Neutrophil (primary cell): ENCODE results near the gene CPS1.

ENCODE experiments used
- H3K27ac ChIP-seq: fragments of 200-600 bp; sonication (generic); 2 replicates; pipeline ENCODE4 v1.5.1; 2016; ENCODE audit warnings: mild to moderate bottlenecking, moderate library complexity
- H3K27me3 ChIP-seq: fragments of 200-600 bp; sonication (generic); 2 replicates; pipeline ENCODE4 v1.6.0; 2016; ENCODE audit warnings: mild to moderate bottlenecking
- H3K36me3 ChIP-seq: fragments of 200-600 bp; sonication (generic); 2 replicates; pipeline ENCODE4 v1.5.1; 2017
- H3K4me1 ChIP-seq, 2 experiments: fragments of 200-600 bp in 1 of 2; sonication (generic) in 1 of 2; 1 replicate in 1 of 2; 2 replicates in 1 of 2; pipeline versions ENCODE4 v1.5.1 to v1.6.1; 2013 to 2016; ENCODE audit warnings: low read depth in 1 of 2, low read length in 1 of 2, mild to moderate bottlenecking in 1 of 2, moderate library complexity in 1 of 2; ENCODE audit not compliant: control insufficient read depth in 1 of 2, insufficient read depth in 1 of 2
- H3K4me3 ChIP-seq, 2 experiments: fragments of 200-600 bp in 1 of 2; sonication (generic) in 1 of 2; 1 replicate in 1 of 2; 2 replicates in 1 of 2; pipeline ENCODE4 v1.5.1; 2013 to 2016; ENCODE audit warnings: low read depth in 1 of 2, low read length in 1 of 2, mild to moderate bottlenecking in 1 of 2, moderate library complexity in 1 of 2
- H3K9me3 ChIP-seq: fragments of 200-600 bp; sonication (generic); 2 replicates; pipeline ENCODE4 v1.5.1; 2016
- CTCF ChIP-seq: fragments of 200-600 bp; sonication (generic); IDR thresholded peaks from 2 replicates; pipeline ENCODE4 v1.5.1; 2016; ENCODE audit warnings: antibody characterized with exemption

Gene CPS1

GRCh38 chr2:210556329-210556980 is at the start of gene CPS1:
Gene CPS1 (plus strand): TSS chr2:210556599. CDS start chr2:210556734, 135 bp downstream.
- Histone ChIP-seq H3K36me3 (no peaks in the 10 kb centered on the region), H3K9me3 (no peaks in the 10 kb centered on the region), H3K4me3 (no peak within 1 kb of the TSS), H3K27me3 (no peaks in the 10 kb centered on the region), H3K27ac (no peak within 1 kb of the TSS), H3K4me1 (no peaks in the 10 kb centered on the region)
- TF ChIP-seq CTCF, result no peak

- H3K36me3 ChIP-seq, result no peaks in the 10 kb centered on the region
- no peak overlapping the region for H3K27ac ChIP-seq
- TF ChIP-seq CTCF, result no peak
- no peak overlapping the region for H3K4me3 ChIP-seq
- H3K27me3 ChIP-seq, result no peaks in the 10 kb centered on the region
- no peaks in the 10 kb centered on the region for H3K4me1 ChIP-seq
- H3K9me3 ChIP-seq, result no peaks in the 10 kb centered on the region
These were observed 40.5 kb upstream of the CPS1 start for GRCh38 chr2:210515911-210516310.

- no peak overlapping the region for H3K4me3 ChIP-seq
- no peaks in the 10 kb centered on the region for H3K9me3 ChIP-seq
- no peak overlapping the region for H3K27ac ChIP-seq
- no peaks in the 10 kb centered on the region for H3K27me3 ChIP-seq
- H3K36me3 ChIP-seq, result no peaks in the 10 kb centered on the region
- no peaks in the 10 kb centered on the region for H3K4me1 ChIP-seq
- TF ChIP-seq CTCF, result no peak
These were observed 39.1 kb upstream of the CPS1 start for GRCh38 chr2:210517264-210517663.

GRCh38 chr2:210519594-210519993 is 36.8 kb upstream of the CPS1 start:
- H3K9me3 ChIP-seq, result no peaks in the 10 kb centered on the region
- no peak for TF ChIP-seq CTCF

GRCh38 chr2:210522399-210522798 is 34.0 kb upstream of the CPS1 start:
- Histone ChIP-seq H3K4me1 (no peaks in the 10 kb centered on the region), H3K27me3 (no peaks in the 10 kb centered on the region), H3K27ac (no peak overlapping the region), H3K9me3 (no peaks in the 10 kb centered on the region), H3K4me3 (no peak overlapping the region), H3K36me3 (no peaks in the 10 kb centered on the region)
- TF ChIP-seq CTCF, result no peak

More at GRCh38 chr2:210519594-210519993, 36.8 kb upstream of the CPS1 start:
- no peak overlapping the region for H3K4me3 ChIP-seq
- no peaks in the 10 kb centered on the region for H3K36me3 ChIP-seq
- no peak overlapping the region for H3K27ac ChIP-seq
- H3K4me1 ChIP-seq, result no peaks in the 10 kb centered on the region
- no peaks in the 10 kb centered on the region for H3K27me3 ChIP-seq
